Measurements from ENCODE around the gene ERGIC3. TPM values are rescaled to one million over a fixed set of nuclear protein-coding genes. Genes with fewer than 3 reads are reported as not detected.

ERGIC3 gene
- total RNA-seq, 1 experiment from 2014 or later, result 265 TPM

DNA sequence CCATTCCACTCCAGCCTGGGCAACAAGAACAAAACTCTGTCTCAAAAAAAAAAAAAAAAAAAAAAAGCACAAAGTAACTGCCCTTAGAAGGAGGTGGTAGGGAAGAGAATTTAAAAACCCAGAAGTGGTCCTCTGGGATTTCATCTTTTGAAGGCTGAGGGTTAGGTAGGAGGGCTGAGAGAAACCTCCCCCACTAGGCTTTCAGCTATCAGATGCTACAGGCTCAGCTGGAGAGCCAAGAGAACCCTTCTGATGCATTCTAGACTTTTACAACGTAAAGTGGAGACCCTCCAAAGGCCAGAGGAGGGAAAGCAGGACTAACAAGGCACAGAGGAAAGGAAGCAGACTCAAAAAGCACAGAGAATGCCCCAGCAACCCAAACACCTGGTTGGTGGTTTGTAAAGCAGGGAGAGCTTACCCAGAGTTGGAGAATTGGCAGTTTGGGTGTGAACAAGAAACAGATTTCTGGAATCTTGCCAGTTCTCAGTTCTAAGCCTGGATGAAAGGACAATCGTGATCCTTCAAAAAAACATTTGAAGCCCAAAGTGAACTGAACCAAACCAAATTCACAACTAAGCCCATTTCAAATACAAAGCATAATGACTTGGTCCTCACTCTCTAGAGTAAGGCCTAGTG is 50.6 kb downstream of the ERGIC3 start:
- POLR2A ChIA-PET, result interaction anchor here (0.7 kb wide), 1 partner anchor 13 kb away, joined by 4 read pairs; no protein-coding TSS in a partner anchor
- no peak overlapping the region for H3K4me3 ChIP-seq (ENCODE audit: low read depth in 2 of 2, low read length in 2 of 2)
- ATAC-seq (no peak), DNase-seq (ENCODE audit: low read depth, low spot score) (no peak)
- TF ChIP-seq REST (IDR thresholded peaks at IDR 0.05; ENCODE audit: insufficient read depth in 1 of 2, low read depth in 2 of 2, low read length in 1 of 2) (no peak), TCF7L2 (IDR thresholded peaks at IDR 0.05; ENCODE audit: low read depth, low read length) (no peak)
- H3K27me3 ChIP-seq (ENCODE audit: control insufficient read depth, insufficient read depth, low read length), result no peaks in the 10 kb centered on the region
- no peaks in the 10 kb centered on the region for H3K9me3 ChIP-seq (ENCODE audit: control insufficient read depth, insufficient read depth, low read depth, low read length)
- in situ Hi-C loops (cut with HindIII; ENCODE audit: low pct_unique_long_range_greater_than_20kb, low sequenced_read_pairs), result no loop called here
- CTCF ChIA-PET, result interaction anchor here (0.7 kb wide), 1 partner anchor 76 kb away, joined by 8 read pairs; no protein-coding TSS in a partner anchor
- no TSS peak for BruUV-seq (replicated peaks)
- no peak overlapping the region for H3K27ac ChIP-seq (ENCODE audit: low read length)
- no peaks in the 10 kb centered on the region for H3K4me1 ChIP-seq (ENCODE audit: control insufficient read depth, insufficient read depth, low read length)
- intact Hi-C loops (cut with micrococcal nuclease; ENCODE audit: unreplicated experiment), result no loop called here
- H3K36me3 ChIP-seq (ENCODE audit: control insufficient read depth, insufficient read depth, low read length), result no peaks in the 10 kb centered on the region

DNA sequence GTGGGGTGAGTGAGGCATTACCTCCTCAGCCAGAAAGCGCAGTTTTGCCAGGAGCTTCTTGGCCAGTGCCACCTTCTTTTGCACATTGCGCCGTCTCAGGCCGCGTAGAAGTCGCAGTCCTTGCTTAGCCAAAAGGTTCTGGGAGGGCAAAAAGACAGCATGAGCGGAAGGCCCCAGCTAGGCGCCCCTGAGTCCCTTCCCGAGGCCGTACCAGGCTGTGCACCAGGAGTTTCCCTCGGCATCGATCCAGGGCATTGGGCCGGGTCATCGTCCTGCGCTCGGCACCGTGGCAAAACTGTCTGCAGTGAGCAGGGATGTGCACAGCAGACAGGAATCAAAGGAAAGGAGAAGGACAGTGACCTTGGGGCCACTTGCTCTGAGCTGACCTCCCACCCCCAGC is 53.6 kb downstream of the ERGIC3 start:
- DNase-seq (ENCODE audit: low read depth, low spot score) (no peak), ATAC-seq (0 out of 2 replicates have a peak, but pooled peaks have one; percentile 15)
- no peak overlapping the region for H3K27ac ChIP-seq (ENCODE audit: low read length)
- no peaks in the 10 kb centered on the region for H3K9me3 ChIP-seq (ENCODE audit: control insufficient read depth, insufficient read depth, low read depth, low read length)
- TF ChIP-seq POLR2AphosphoS5 (IDR thresholded peaks at IDR 0.05; ENCODE audit: low read depth, low read length) (no peak), TCF7L2 (IDR thresholded peaks at IDR 0.05; ENCODE audit: low read depth, low read length) (no peak), SIN3A (IDR thresholded peaks at IDR 0.05; ENCODE audit: borderline replicate concordance, insufficient read depth, low read depth, low read length) (no peak), REST (IDR thresholded peaks at IDR 0.05; ENCODE audit: insufficient read depth in 1 of 2, low read depth in 2 of 2, low read length in 1 of 2) (no peak)
- TF ChIP-seq, protein P1, sequence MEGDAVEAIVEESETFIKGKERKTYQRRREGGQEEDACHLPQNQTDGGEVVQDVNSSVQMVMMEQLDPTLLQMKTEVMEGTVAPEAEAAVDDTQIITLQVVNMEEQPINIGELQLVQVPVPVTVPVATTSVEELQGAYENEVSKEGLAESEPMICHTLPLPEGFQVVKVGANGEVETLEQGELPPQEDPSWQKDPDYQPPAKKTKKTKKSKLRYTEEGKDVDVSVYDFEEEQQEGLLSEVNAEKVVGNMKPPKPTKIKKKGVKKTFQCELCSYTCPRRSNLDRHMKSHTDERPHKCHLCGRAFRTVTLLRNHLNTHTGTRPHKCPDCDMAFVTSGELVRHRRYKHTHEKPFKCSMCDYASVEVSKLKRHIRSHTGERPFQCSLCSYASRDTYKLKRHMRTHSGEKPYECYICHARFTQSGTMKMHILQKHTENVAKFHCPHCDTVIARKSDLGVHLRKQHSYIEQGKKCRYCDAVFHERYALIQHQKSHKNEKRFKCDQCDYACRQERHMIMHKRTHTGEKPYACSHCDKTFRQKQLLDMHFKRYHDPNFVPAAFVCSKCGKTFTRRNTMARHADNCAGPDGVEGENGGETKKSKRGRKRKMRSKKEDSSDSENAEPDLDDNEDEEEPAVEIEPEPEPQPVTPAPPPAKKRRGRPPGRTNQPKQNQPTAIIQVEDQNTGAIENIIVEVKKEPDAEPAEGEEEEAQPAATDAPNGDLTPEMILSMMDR (IDR thresholded peaks at IDR 0.05), result no peak
- in situ Hi-C loops (cut with HindIII; ENCODE audit: low pct_unique_long_range_greater_than_20kb, low sequenced_read_pairs), result no loop called here
- no peaks in the 10 kb centered on the region for H3K27me3 ChIP-seq (ENCODE audit: control insufficient read depth, insufficient read depth, low read length)
- CTCF ChIA-PET, result interaction anchor here (0.6 kb wide), 1 partner anchor 10 kb away, joined by 3 read pairs; no protein-coding TSS in a partner anchor
- no peaks in the 10 kb centered on the region for H3K4me1 ChIP-seq (ENCODE audit: control insufficient read depth, insufficient read depth, low read length)
- intact Hi-C loops (cut with micrococcal nuclease; ENCODE audit: unreplicated experiment), result no loop called here
- H3K4me3 ChIP-seq (ENCODE audit: low read depth in 2 of 2, low read length in 2 of 2), result no peak overlapping the region
- no peaks in the 10 kb centered on the region for H3K36me3 ChIP-seq (ENCODE audit: control insufficient read depth, insufficient read depth, low read length)
- POLR2A ChIA-PET, result no interaction called here
- no TSS peak for BruUV-seq (replicated peaks)

All from Panc1 (cell line).